Skeletal muscle tissue (tissue), 4 donors: ENCODE measurements around the gene SVIL. TPM values are rescaled to one million over a fixed set of nuclear protein-coding genes. Genes with fewer than 3 reads are reported as not detected.

Experiments
- H3K27ac ChIP-seq: one replicate; pipeline ENCODE4 v1.7.0; 2013; ENCODE audit warnings: mild to moderate bottlenecking, low read depth, low read length, inconsistent platforms
- H3K27me3 ChIP-seq, 3 donors: one replicate each; pipeline ENCODE4 v1.7.0; 2013; ENCODE audit warnings: low read length in 3 of 3; ENCODE audit not compliant: control insufficient read depth in 3 of 3, insufficient read depth in 3 of 3
- H3K36me3 ChIP-seq, 3 donors: one replicate each; pipeline ENCODE4 v1.7.0; 2013; ENCODE audit warnings: low read length in 3 of 3; ENCODE audit not compliant: control insufficient read depth in 3 of 3, insufficient read depth in 3 of 3
- H3K4me1 ChIP-seq, 3 donors: one replicate each; pipeline ENCODE4 v1.7.0; 2013; ENCODE audit warnings: low read length in 3 of 3, mild to moderate bottlenecking in 3 of 3; ENCODE audit not compliant: control insufficient read depth in 3 of 3, insufficient read depth in 3 of 3
- H3K4me3 ChIP-seq, 3 donors: one replicate each; pipeline ENCODE4 v1.7.0; 2013; ENCODE audit warnings: low read length in 3 of 3
- H3K9ac ChIP-seq, 3 donors: one replicate each; pipeline ENCODE4 v1.7.0; 2013; ENCODE audit warnings: low read length in 3 of 3, mild to moderate bottlenecking in 3 of 3, moderate library complexity in 2 of 3, low read depth in 1 of 3
- H3K9me3 ChIP-seq, 3 donors: one replicate each; pipeline ENCODE4 v1.7.0; 2013; ENCODE audit warnings: low read length in 3 of 3; ENCODE audit not compliant: control insufficient read depth in 3 of 3
- total RNA-seq: library from RNA; depleted of rRNA; stranded (reverse); fragments of >200 nt; gene quantifications from one replicate; pipeline ENCODE4 v1.2.3, GENCODE V29; 2014
- donor health status: Osteomylitis.

SVIL gene
- total RNA-seq, 1 donor from 2014 or later: 153 TPM

DNA sequence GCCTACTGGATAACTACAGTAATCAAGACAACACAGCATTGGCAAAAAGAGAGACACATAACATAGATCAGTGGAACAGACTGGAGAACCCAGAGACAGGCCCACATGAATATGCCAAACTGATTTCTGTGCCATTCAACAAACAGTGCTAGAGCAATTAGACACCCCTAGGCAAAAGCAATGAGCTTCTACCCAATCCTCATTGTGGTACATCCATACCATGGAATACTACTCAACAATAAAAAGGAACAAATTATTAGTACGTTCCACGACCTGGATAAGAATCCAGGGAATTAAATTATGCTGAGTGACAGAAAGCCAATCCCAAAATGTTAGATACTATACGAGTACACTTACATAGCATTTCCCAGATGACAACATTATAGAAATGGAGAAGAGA, 2.8 kb upstream of the SVIL start:
- Histone ChIP-seq H3K36me3 (no peaks in the 10 kb centered on the region), H3K9me3 (no peaks in the 10 kb centered on the region), H3K9ac (no peak overlapping the region), H3K4me3 (no peak overlapping the region), H3K27me3 (no peaks in the 10 kb centered on the region), H3K4me1 (peaks cover 13 to 37% (median 25%) of the 10 kb centered on the region in 3 donors), H3K27ac (peak overlapping the region; percentile 97)

DNA sequence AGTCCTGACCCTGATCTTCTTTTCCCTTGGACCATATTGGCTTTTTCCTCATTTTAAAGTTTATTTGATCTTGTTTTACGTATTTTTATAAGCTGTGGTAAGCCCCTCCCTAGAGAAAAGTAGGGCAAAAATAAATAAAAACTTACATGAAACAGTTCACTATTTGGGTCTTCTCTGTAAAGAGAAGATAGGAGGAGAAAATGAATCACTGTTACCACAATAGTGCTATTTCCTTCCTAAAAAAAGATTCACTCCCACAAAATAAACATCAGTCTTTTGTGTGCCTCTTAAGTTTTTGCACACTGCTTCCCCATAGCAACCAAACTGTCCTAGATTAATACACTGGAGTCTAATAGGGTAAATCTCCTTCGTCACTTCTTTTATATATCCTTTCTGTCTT, 1.4 kb upstream of the SVIL start:
- peak overlapping the region; percentile 97 for H3K27ac ChIP-seq
- peak overlapping the region; percentile 81 to 90 (median 86) for H3K9ac ChIP-seq
- peaks cover 0 to 2% (median 0%) of the 10 kb centered on the region in 3 donors for H3K36me3 ChIP-seq
- no peaks in the 10 kb centered on the region for H3K9me3 ChIP-seq
- peak overlapping the region in 1 of 3 donors; percentile 86 for H3K4me3 ChIP-seq
- H3K27me3 ChIP-seq: no peaks in the 10 kb centered on the region
- peaks cover 8 to 25% (median 16%) of the 10 kb centered on the region in 3 donors for H3K4me1 ChIP-seq

DNA sequence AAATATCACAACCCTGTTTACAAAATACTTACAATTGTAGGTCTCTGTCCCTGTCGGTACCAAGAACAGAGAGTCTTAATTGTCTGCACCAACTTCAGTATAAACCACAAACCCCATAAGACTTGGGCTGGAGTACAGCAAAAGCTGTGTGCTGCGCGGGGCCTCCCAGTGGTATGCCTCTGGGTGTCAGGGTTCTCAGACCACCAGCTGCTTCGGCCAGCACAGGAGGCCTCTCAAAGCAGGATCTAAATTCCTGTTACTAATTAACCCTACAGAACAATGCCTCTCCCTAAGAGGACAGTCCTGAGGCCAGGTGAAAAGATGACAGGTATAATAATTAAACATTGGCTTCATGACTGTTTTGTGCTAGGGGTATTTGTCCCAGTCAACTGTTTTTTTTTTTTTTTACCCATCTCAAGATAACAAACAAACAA, 957 bp upstream of the SVIL start:
- Histone ChIP-seq H3K27ac (peak overlapping the region; percentile 97), H3K36me3 (peaks cover 0 to 2% (median 0%) of the 10 kb centered on the region in 3 donors), H3K9me3 (no peaks in the 10 kb centered on the region), H3K27me3 (no peaks in the 10 kb centered on the region), H3K4me3 (peak overlapping the region; percentile 19 to 87 (median 86)), H3K4me1 (peaks cover 8 to 29% (median 16%) of the 10 kb centered on the region in 3 donors), H3K9ac (peak overlapping the region; percentile 81 to 90 (median 86))

DNA sequence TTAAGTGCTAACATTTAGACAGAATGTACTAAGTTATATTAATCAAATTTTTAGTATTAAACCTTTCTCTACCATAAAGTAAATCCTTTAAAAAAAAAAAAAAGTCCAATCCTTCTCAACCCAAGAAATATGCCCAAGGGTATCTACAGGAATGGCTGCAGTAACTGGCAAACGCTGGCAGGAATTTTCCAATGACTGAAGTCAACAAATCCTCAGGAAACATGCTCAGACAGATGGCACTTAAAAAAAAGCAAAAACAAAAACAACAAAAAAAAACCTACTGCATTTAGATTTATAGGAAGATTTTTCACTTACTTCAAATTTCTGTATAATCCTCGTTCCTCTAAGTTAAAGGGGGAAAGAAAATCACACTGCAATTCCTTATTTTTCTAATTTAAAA, 666 bp downstream of the SVIL start:
- peaks cover 8 to 26% (median 18%) of the 10 kb centered on the region in 3 donors for H3K4me1 ChIP-seq

DNA sequence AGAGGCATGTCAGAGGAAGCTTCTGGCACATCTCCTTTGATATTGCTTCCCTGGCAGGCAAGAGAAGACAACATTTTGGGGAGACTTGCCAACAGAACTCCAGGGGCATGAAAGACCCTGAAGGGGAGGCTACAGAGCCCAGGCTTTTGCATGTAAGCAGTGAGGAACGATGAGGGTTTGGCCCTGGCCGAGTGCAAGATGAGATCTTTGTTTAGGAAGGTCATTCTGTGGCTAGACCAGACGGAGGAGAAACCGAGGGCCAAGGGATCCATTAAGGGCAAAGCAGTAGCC, 3.8 kb downstream of the SVIL start:
- Histone ChIP-seq H3K4me1 (peaks cover 20 to 32% (median 24%) of the 10 kb centered on the region in 3 donors), H3K4me3 (peak overlapping the region; percentile 75 to 76 (median 76)), H3K36me3 (peaks cover 0 to 4% (median 2%) of the 10 kb centered on the region in 3 donors), H3K27me3 (no peaks in the 10 kb centered on the region), H3K9me3 (no peaks in the 10 kb centered on the region), H3K9ac (peak overlapping the region; percentile 82 to 83 (median 83)), H3K27ac (peak overlapping the region; percentile 97)

More for the DNA sequence above, 666 bp downstream of the SVIL start:
- peak overlapping the region; percentile 97 for H3K27ac ChIP-seq
- H3K36me3 ChIP-seq: peaks cover 0 to 2% (median 0%) of the 10 kb centered on the region in 3 donors
- H3K9ac ChIP-seq: peak overlapping the region; percentile 90 to 92 (median 90)
- no peaks in the 10 kb centered on the region for H3K27me3 ChIP-seq
- no peaks in the 10 kb centered on the region for H3K9me3 ChIP-seq
- H3K4me3 ChIP-seq: peak overlapping the region; percentile 81 to 87 (median 86)

DNA sequence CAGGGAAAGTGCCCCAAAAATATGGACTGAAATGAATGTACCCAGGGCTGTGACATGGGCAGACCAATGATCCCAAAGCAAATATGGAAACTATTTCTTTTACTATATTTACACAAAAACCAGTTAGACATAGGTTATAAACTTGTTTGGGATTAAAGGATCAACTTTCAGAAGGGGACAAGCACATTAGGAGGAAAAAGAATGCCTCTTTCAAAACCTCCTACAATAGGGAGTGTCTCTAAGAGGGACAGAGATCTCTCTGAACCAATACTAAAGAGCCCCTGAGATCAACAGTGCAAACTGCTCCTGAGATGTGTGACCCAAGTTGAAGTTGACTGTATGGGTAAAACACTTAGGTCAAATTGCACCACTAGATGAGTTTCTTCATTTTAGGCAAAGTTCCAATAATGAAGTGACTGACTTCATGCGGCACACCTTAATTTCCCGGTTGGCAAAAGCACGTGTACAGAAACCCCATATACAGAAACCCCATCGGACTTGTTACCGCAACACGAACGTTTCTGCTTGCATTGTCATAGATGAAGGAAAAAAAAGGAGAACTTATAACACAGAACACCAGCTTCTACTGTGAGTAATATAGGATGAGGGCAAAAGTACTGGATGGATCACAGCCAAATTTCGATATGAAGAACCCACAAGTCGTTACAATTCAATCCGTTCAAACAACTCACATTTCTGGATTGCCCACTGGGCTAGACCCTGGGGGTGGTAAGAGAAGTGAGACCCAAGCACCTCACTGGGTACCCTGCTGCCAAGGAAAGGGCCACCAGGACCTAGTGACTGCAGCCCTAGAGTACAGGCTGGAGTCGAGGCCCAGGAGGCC, 4.3 kb downstream of the SVIL start:
- Histone ChIP-seq H3K4me1 (peaks cover 17 to 30% (median 24%) of the 10 kb centered on the region in 3 donors), H3K36me3 (peaks cover 0 to 6% (median 2%) of the 10 kb centered on the region in 3 donors), H3K9me3 (no peaks in the 10 kb centered on the region), H3K27me3 (no peaks in the 10 kb centered on the region), H3K9ac (peak overlapping the region; percentile 82 to 83 (median 83)), H3K27ac (peak overlapping the region; percentile 97), H3K4me3 (peak overlapping the region; percentile 75 to 76 (median 76))

DNA sequence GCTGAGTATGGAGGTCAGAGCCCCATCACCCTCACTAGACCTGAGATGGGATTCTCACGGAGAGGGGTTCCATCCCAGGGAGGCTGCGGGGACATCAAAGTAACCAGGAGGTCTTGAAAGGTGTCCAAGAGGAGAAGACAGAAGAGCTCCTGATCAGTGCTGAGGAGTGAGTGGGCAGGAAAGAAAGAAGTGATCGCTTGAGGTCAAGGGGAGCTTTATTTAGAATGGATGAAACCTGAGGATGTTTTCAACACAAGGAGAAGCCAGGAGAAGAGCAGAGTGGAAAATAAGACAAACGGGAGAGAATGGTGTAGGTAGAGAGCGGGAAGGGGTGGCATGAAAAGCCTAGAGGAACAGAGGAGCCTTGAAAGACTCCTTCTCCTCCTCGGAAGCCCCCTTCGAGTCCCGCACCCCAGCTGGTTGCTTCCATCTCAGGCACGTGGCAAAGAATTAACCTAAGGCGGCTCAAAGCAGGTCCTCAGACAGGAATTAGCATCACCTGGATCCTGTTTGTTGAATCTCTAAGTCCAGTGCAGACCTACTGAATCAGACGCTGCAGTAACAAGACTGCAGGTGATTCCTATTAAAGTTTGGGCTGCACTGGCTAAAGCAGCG, 5.8 kb downstream of the SVIL start:
- peak overlapping the region; percentile 97 for H3K27ac ChIP-seq
- H3K36me3 ChIP-seq: peaks cover 0 to 6% (median 2%) of the 10 kb centered on the region in 3 donors
- H3K4me3 ChIP-seq: peak overlapping the region; percentile 75 to 76 (median 76)
- H3K27me3 ChIP-seq: no peaks in the 10 kb centered on the region
- peaks cover 16 to 26% (median 23%) of the 10 kb centered on the region in 3 donors for H3K4me1 ChIP-seq
- H3K9ac ChIP-seq: peak overlapping the region; percentile 71 to 83 (median 82)
- no peaks in the 10 kb centered on the region for H3K9me3 ChIP-seq

DNA sequence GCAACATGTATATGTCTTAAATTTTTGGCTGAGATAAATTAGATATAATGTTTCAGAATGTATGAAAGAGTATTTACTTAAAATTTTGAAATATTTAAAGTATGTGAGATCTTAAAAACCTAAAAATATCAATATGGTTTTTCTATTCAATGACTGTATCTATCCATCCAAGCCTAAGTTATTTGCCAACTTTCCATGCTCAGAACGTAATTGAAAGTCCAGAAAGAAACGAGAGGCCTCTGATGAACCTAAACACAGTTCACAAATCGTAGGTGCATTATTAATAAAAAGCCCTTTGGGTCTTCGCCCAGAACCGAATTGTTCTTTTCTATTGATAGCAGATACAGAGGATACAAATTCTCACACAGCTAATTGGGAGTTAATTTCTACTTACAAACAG, 6.5 kb downstream of the SVIL start:
- Histone ChIP-seq H3K9me3 (no peaks in the 10 kb centered on the region), H3K4me3 (peak overlapping the region; percentile 75 to 76 (median 76)), H3K9ac (peak overlapping the region; percentile 71 to 83 (median 82)), H3K36me3 (peaks cover 0 to 6% (median 2%) of the 10 kb centered on the region in 3 donors), H3K4me1 (peaks cover 17 to 31% (median 28%) of the 10 kb centered on the region in 3 donors), H3K27me3 (no peaks in the 10 kb centered on the region), H3K27ac (peak overlapping the region; percentile 97)

DNA sequence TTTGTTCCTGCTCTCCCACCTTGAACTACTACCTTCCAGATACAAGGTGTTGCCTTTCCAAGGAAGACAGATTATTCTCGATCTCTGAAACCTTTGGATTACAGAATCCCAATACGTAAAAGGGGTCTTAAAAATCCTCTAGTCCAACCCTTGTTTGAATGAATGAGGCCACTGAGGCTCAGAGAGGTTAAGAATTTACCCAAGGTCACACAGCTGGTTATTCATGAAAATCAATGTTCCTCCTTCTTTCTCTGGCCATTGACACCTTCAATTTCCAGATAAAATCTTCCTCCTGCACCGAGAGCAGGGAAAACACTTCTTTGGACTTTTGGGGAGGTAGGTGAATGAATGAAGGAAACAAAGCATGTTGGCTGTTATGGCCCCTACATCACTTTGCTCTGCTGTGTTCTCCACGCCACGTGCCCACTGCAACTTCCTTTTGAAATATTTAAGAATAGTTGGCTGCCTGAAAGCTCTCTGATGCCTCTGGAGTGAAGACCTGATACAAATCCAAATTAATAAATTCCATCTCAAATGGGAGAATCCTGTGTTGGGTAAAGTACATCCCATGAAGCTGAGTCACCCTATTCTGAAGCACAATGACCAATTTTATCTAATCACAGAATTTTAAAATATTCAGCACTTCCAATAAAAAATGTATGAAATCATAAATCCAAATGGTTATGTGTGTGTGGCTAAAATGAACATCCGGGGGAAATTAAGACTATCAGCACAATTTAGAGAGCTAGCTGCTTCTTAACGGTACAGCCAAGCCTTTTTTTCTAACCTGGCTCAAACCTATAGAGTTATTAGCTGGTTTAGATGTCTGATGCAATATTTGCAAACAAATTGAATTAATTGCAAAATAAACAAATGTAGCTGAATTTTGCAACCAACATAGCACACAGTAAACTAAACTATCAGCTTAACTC, 7.3 kb downstream of the SVIL start:
- Histone ChIP-seq H3K36me3 (peaks cover 0 to 6% (median 2%) of the 10 kb centered on the region in 3 donors), H3K4me1 (peaks cover 24 to 39% (median 37%) of the 10 kb centered on the region in 3 donors), H3K4me3 (peak overlapping the region; percentile 46 to 58 (median 52)), H3K9ac (peak overlapping the region; percentile 4 to 41 (median 13)), H3K27me3 (no peaks in the 10 kb centered on the region), H3K9me3 (no peaks in the 10 kb centered on the region), H3K27ac (peak overlapping the region; percentile 97)
